Right lobe of liver (tissue), 4 donors: ENCODE results near the gene PDP2.

Experiments
- POLR2A ChIP-seq: fragments of 450-650 bp; IDR thresholded peaks from one replicate; pipeline ENCODE4 v1.6.1; 2017; ENCODE audit warnings: antibody characterized with exemption, mild to moderate bottlenecking
- TF ChIP-seq, protein P1 (sequence below), 4 donors: fragments of 200-600 bp in 3 of 4; fragments of 450-650 bp in 1 of 4; IDR thresholded peaks; one replicate each; pipeline versions ENCODE4 v1.5.1 to v1.8.0; 2016 to 2022; ENCODE audit warnings: antibody characterized with exemption in 4 of 4, mild to moderate bottlenecking in 2 of 4
- donor health status: DM: no; HTN: no; CAD: no.
- donor health status: DM: no; HTN: no; CAD: no.
- donor health status: DM: no; HTN: yes; CAD: no.

DNA sequence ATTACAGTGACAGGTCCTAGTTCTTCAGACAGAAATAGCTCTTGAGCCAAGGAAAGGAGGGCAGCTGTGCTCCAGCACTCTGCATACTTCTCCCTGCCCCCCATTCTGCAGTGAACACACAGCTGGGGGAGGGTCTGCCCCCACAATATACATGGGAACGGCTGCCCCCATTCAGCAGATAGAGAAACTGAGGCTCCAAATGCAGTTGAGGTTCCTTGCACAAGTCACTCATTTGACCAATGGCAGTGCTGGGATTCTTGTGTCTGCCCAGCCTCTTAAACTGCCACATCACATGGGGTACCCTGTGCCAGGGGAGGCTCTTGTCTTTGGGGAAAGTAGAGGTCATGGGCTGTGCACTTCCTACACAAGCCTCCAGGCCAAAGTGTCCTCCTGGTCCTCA is 10.9 kb upstream of the PDP2 start:
- no peak for TF ChIP-seq POLR2A
- TF ChIP-seq, protein P1, sequence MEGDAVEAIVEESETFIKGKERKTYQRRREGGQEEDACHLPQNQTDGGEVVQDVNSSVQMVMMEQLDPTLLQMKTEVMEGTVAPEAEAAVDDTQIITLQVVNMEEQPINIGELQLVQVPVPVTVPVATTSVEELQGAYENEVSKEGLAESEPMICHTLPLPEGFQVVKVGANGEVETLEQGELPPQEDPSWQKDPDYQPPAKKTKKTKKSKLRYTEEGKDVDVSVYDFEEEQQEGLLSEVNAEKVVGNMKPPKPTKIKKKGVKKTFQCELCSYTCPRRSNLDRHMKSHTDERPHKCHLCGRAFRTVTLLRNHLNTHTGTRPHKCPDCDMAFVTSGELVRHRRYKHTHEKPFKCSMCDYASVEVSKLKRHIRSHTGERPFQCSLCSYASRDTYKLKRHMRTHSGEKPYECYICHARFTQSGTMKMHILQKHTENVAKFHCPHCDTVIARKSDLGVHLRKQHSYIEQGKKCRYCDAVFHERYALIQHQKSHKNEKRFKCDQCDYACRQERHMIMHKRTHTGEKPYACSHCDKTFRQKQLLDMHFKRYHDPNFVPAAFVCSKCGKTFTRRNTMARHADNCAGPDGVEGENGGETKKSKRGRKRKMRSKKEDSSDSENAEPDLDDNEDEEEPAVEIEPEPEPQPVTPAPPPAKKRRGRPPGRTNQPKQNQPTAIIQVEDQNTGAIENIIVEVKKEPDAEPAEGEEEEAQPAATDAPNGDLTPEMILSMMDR (IDR thresholded peaks at IDR 0.05) = no peak
